GM18508 (cell line): ENCODE measurements around the gene CCL26.
A peak's percentile ranks its signal among the peaks of the same experiment; 100 is the strongest.
"Not testable (repeated sequence)": the region's sequence is repeated elsewhere in the genome, so short reads cannot be mapped to it uniquely, and the experiment has no call there.

ENCODE experiments used
- ATAC-seq: cut with Tn5 transposase; IDR thresholded peaks from one replicate; pipeline ENCODE4 v1.9.1; 2021; ENCODE audit warnings: moderate number of reproducible peaks; ENCODE audit not compliant: insufficient read depth, unreplicated experiment

Gene CCL26

GRCh38 chr7:75739796-75740672 lies 32.0 kb downstream of the CCL26 start:
- peak; percentile 19 for ATAC-seq

- peak; percentile 49 for ATAC-seq
Observed at GRCh38 chr7:75738975-75739795, 32.8 kb downstream of the CCL26 start.

GRCh38 chr7:75738604-75738974 lies 33.4 kb downstream of the CCL26 start, which contains the start of gene HIP1:
HIP1 (minus strand) TSS chr7:75738941; CDS start chr7:75738920, 21 bp downstream.
- no peak for ATAC-seq

GRCh38 chr7:75737856-75738603 lies 34.0 kb downstream of the CCL26 start:
- no peak for ATAC-seq

DNA sequence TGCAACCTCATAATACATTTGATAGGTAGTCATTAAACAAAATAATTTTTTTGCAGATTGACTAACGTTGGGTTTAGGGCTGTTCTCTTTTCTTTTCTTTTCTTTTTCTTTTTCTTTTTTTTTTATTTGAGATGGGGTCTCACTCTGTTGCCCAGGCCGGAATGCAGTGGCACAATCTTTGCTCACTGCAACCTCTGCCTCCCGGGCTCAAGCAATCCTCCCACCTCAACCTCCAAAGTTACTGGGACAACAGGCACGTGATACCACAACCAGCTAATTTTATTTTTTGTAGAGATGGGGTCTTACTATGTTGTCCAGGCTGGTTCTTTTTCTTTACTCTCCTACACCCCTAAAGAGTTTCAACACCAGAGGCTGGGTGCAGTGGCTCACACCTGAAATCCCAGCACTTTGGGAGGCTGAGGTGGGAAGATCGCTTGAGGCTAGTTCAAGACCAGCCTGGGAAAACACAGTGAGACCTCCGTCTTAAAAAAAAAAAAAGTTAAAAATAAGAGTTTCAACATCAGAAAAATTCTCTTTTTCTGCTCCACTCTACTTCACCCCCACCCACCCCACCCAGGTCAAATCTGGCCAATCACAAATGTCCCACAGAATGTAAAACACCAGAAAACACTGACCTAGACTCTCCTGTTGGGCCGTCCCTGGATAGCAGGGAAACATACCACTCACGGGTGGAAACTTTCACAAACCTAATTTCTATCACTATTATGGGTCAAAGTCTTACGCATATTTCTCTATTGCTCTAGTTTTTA lies 36.2 kb downstream of the CCL26 start:
- no peak for ATAC-seq

DNA sequence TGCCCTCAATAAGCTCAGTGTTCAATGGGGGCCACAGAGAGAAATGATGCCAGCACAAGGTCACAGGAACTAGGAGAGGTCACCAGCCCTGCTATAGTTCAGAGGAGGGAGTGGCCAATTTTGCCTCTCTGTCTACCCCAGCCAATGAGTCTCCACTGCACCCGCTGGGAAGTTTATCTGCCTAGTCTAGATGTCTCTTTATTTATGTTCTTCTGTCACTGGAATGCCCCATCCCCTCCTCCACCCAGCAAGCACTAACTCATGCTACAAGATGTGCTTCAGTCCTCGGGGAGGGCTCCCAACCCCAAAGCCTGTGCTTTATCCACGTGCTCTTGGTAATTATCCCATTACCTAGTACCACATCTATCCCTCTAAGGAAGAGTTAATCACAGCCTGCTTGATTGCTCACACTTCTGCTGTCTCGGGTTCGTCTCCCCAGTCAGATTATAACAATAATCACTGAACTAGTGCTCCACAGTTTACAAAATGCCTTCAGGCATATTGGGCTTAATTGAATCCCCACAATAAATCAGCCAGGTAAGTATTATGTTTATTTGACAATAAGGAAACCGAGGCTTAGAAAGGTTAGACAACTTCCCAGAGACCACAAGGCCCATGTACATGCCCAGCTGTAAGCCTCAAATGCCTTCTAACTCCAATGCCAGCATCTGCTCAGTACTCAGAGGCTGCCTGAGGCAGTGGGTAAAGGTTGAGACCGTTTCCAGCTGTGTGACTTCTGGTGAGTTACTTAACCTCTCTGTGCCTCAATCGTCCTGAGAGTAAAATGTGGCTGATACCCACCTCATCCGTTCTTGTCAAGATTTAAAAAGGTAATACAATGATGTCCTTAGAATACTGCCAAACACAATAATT lies 37.2 kb downstream of the CCL26 start:
- no peak for ATAC-seq

- ATAC-seq: no peak
Observed at GRCh38 chr7:75732764-75733630, 39.0 kb downstream of the CCL26 start.

DNA sequence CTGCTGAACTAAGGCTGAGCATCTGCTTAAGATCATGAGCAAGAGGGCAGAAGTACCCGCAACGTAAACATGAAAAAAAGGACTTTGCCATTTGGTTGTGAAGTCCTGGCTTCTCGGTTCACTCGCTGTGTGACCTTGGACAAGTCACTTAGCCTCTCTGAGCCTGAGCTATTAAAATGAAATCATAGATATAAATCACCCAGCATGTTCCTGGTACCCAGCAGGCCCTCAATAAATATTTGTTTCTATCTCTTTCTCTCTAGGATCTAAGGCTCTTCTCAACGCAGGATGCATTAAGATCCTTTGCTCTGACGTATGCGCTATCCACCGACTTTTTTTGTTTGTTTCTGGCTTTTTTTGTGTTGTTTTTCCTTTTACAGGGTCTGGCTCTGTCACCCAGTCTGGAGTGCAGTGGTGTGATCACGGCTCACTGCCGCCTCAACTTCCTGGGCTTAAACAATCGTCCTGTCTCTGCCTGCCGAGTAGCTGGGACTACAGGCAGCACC lies 39.9 kb downstream of the CCL26 start:
- ATAC-seq: no peak

DNA sequence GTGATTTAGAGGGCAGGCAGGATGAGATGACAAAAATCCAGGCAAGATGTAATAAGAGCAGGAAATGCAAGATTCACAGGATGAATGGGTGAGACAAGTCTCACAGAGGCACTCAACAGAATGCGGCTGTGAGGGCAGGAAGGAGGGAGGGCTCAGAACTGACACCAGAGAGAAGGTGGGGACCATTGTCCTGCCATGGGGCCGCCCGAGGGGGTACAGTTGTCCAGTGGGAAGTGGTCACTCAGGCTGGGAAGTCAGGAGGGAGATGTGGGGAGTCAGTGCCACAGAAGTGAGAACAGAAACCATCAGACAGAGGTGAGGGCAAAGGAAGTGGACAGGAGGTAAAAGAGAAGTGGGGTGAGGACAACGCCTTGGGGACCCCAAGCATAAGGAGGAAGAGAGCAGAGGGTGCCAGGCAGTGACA lies 42.1 kb downstream of the CCL26 start:
- ATAC-seq: no peak

DNA sequence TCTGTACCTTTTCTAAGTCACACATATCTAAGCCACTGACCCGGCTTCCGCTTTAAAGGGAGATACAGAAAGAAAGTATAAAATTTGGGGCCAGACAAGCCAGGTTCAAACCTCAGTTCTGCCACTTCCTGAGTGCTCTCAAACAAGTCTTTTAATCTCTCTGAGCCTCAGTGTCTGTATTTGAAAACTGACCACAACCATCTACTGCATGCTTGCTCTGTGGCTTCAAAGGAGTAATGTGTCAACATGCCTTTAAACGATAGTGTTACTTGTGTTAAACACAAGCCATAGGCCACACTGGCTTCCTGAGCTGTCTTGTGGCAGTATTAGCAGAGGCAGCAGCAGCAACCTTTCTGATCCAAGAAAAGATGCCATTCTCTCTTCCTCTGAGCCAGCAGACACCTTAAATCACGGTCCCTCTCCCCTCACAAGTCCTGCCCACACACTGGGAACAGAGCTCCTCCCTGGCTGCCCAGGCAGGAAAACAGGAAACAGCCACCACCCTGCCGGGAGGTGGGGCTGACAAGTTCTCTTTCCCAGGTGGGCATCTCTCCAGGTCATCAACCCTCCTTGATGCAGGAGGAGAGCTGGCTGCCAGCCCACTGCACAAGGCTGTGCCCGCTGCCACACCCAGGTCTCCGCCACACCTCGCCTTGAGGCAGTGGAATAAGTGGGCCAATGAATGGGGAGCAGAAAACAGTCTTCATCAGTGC lies 44.0 kb downstream of the CCL26 start:
- no peak for ATAC-seq

- ATAC-seq: not testable (repeated sequence)
Observed at GRCh38 chr7:75727351-75727750, 44.7 kb downstream of the CCL26 start.

DNA sequence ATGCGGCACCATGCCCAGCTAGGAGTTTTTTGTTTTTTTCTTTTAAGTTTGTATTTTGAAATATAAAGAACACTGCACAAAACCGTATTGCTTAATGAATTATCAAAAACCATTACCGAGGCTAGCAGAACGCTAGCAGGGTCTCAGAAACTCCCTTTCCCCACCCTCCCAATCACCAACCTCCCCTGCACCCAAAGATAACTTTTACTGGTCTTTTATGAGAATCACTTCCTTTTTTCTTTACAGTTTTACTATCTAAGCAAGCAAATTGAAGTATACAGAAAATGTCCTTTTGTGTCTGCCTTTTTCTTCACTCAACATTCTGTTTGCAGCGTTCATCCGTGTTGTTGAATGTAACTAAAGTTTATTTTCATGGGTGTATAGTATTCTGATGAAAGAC lies 46.7 kb downstream of the CCL26 start:
- ATAC-seq: no peak

GRCh38 chr7:75723444-75723843 lies 48.6 kb downstream of the CCL26 start:
- ATAC-seq: no peak

DNA sequence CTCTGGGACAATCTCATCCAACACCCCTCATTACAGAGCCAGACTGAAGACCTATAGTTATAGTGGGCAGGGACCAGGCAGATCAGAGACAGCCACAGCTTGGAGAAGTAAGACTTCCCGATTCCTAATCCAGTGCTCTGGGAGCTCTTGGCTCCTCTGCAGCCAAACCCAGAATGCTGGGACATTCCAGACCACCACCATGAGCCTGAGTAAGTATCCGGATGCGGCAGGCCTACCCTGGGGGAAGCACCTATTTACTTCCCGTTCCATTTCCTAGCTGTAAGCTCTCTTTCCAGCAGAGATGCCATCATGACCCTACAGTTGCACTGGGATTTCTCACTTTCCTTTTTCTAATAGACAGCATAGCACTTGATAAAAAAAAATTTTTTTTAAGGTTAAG lies 49.6 kb downstream of the CCL26 start:
- ATAC-seq: no peak

DNA sequence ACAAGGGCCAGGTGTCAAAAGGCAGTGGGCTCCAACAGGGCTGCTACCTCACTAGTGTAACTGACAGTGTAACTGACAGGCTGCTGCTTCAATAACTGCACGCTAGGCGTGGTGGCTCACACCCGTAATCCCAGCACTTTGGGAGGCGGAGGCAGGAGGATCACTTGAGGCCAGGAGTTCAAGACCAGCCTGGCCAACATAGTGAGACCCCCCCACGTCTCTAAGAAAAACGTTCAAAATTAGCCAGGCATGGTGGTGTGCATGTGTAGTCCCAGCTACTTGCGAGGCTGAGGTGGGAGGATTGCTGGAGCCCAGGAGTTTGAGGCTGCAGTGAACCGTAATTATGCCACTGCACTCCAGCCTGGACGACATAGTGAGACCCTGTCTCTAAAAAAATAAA lies 50.1 kb downstream of the CCL26 start:
- not testable (repeated sequence) for ATAC-seq

- ATAC-seq: no peak
Observed at GRCh38 chr7:75721426-75721825, 50.6 kb downstream of the CCL26 start.

GRCh38 chr7:75719626-75720025 lies 52.4 kb downstream of the CCL26 start:
- no peak for ATAC-seq
